Heart left ventricle (tissue), 13 donors: Measurements from ENCODE around the gene NREP.

ENCODE experiments used
- POLR2A ChIP-seq, 2 donors: fragments of 450-650 bp; IDR thresholded peaks; one replicate each; pipeline ENCODE4 v1.6.1; 2017; ENCODE audit warnings: antibody characterized with exemption in 2 of 2, mild to moderate bottlenecking in 2 of 2, moderate library complexity in 2 of 2
- TF ChIP-seq, protein P1 (sequence below), 12 donors: fragments of 200-600 bp; sonication (generic) in 4 of 12; IDR thresholded peaks; one replicate each; pipeline versions ENCODE4 v1.5.0 to v1.8.0; 2018 to 2022; ENCODE audit warnings: antibody characterized with exemption in 12 of 12, mild to moderate bottlenecking in 5 of 12
- donor health status: ischemic (EF 13 %, LVEDD 7.1; RV severe dilation, severe dysfunction).
- donor health status: DM: no; HTN: yes; CAD: no.
- donor health status: DM: no; HTN: no; CAD: no.
- donor health status: ischemic (EF 25% LVEDD 6.9; RV normal size, moderate dysfunction).
- donor health status: ischemic (EF 25% LVEDD 5.7; RV mildly dilated, moderate dysfunction).
- donor health status: ischemic (EF 35%, LVEDD 5.7; RV mildly dilated, moderate dysfunction).
- donor health status: nonischemic (EF 11% LVEDD 7.7; RV severe dilation, severe dysfunction).
- donor health status: DM: yes; HTN: yes; CAD: no.
- donor health status: PGD.
- donor health status: ischemic (EF 29% LVEDD 5.4; RV normal size, mild dysfunction).
- donor health status: nonischemic (EF 23%, LVEDD 6.1; RV moderate dilation, normal function).

- TF ChIP-seq, protein P1, sequence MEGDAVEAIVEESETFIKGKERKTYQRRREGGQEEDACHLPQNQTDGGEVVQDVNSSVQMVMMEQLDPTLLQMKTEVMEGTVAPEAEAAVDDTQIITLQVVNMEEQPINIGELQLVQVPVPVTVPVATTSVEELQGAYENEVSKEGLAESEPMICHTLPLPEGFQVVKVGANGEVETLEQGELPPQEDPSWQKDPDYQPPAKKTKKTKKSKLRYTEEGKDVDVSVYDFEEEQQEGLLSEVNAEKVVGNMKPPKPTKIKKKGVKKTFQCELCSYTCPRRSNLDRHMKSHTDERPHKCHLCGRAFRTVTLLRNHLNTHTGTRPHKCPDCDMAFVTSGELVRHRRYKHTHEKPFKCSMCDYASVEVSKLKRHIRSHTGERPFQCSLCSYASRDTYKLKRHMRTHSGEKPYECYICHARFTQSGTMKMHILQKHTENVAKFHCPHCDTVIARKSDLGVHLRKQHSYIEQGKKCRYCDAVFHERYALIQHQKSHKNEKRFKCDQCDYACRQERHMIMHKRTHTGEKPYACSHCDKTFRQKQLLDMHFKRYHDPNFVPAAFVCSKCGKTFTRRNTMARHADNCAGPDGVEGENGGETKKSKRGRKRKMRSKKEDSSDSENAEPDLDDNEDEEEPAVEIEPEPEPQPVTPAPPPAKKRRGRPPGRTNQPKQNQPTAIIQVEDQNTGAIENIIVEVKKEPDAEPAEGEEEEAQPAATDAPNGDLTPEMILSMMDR (IDR thresholded peaks at IDR 0.05), result no peak
- no peak for TF ChIP-seq POLR2A (IDR thresholded peaks at IDR 0.05)
These were observed 53.3 kb downstream of the NREP start for GRCh38 chr5:111703662-111704061.
